ENCODE measurements around the gene KCTD3.

KCTD3 gene

DNA sequence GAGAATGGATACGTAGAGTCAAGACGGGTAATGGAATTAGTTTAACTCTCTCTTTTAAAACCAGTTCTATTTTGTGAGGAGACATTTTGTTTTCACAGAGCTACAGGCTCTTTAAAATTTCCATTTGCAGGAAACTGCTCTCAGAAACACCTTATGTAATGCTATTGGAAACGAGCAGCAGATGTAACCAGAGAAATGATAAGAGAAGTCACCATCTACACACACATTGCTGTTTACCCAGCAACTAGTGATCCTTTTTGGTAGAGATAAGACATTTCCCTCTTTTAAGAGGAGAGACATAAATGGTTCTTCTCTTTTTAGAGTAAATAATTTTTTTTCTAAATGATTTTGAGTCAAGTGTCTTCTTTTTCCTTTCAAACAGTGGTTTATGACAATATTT, 80.6 kb downstream of the KCTD3 start (continued):
- TF ChIP-seq, protein P1, sequence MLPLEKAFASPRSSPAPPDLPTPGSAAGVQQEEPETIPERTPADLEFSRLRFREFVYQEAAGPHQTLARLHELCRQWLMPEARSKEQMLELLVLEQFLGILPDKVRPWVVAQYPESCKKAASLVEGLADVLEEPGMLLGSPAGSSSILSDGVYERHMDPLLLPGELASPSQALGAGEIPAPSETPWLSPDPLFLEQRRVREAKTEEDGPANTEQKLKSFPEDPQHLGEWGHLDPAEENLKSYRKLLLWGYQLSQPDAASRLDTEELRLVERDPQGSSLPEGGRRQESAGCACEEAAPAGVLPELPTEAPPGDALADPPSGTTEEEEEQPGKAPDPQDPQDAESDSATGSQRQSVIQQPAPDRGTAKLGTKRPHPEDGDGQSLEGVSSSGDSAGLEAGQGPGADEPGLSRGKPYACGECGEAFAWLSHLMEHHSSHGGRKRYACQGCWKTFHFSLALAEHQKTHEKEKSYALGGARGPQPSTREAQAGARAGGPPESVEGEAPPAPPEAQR (tag by site-specific recombination; IDR thresholded peaks at IDR 0.05) = no peak

DNA sequence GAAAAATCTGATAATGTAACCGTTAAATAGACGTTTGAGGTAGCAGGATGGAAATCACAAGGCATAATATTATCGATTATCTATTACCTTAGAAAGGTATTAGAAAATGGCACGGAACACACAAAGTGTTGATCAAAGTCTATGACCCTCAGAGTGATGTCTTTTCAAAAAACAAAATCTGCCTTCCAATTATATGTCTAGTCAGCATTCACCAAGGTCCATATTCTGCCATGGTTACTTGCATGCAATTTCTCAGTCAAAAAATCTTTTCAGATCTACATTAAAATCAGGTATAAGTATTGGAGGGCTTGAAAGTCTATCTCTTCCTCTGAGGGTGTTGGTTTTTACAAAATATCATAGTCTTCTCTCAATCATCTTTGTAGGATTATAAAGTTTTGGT, 81.9 kb downstream of the KCTD3 start:
- Histone ChIP-seq H3K9me3 (ENCODE audit: control insufficient read depth, insufficient read depth, low read depth, low read length) (no peaks in the 10 kb centered on the region), H3K27ac (ENCODE audit: extremely low read depth, low read depth, low read length) (no peak overlapping the region), H3K4me1 (ENCODE audit: control insufficient read depth, insufficient read depth, low read length) (no peaks in the 10 kb centered on the region), H3K4me3 (ENCODE audit: low read depth, low read length) (no peak overlapping the region), H3K36me3 (ENCODE audit: control insufficient read depth in 2 of 2, insufficient read depth in 1 of 2, low read length in 2 of 2) (no peaks in the 10 kb centered on the region)
- ChIA-PET CTCF (no interaction called here), POLR2A (no interaction called here)
- TF ChIP-seq, protein P2, sequence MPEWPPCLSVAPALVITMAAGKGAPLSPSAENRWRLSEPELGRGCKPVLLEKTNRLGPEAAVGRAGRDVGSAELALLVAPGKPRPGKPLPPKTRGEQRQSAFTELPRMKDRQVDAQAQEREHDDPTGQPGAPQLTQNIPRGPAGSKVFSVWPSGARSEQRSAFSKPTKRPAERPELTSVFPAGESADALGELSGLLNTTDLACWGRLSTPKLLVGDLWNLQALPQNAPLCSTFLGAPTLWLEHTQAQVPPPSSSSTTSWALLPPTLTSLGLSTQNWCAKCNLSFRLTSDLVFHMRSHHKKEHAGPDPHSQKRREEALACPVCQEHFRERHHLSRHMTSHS (tag by site-specific recombination; IDR thresholded peaks at IDR 0.05) = no peak
- TF ChIP-seq ZNF571 (tag by site-specific recombination; IDR thresholded peaks at IDR 0.05) (no peak), YY1 (tag by site-specific recombination; IDR thresholded peaks at IDR 0.05) (no peak), ZNF621 (tag by site-specific recombination; IDR thresholded peaks at IDR 0.05) (no peak), ZFP3 (tag by site-specific recombination; IDR thresholded peaks at IDR 0.05; ENCODE audit: low read depth) (no peak), KLF10 (tag by site-specific recombination; IDR thresholded peaks at IDR 0.05) (no peak), ZNF48 (tag by site-specific recombination; IDR thresholded peaks at IDR 0.05) (no peak), ZNF140 (tag by site-specific recombination; IDR thresholded peaks at IDR 0.05) (no peak), ZNF221 (tag by site-specific recombination; IDR thresholded peaks at IDR 0.05; ENCODE audit: borderline replicate concordance) (no peak), ZBTB8A (tag by site-specific recombination; IDR thresholded peaks at IDR 0.05) (no peak), ZNF777 (tag by site-specific recombination; IDR thresholded peaks at IDR 0.05; ENCODE audit: borderline replicate concordance) (no peak), ZNF501 (tag by site-specific recombination; IDR thresholded peaks at IDR 0.05) (no peak), ZNF423 (tag by site-specific recombination; IDR thresholded peaks at IDR 0.05) (no peak), BCL11A (tag by site-specific recombination; IDR thresholded peaks at IDR 0.05; ENCODE audit: low read depth) (no peak), HOXA7 (CRISPR knock-in tag; IDR thresholded peaks at IDR 0.05; ENCODE audit: borderline replicate concordance) (no peak), HOXD13 (CRISPR knock-in tag; IDR thresholded peaks at IDR 0.05; ENCODE audit: borderline replicate concordance) (no peak), ZNF585B (tag by site-specific recombination; IDR thresholded peaks at IDR 0.05) (no peak), ZNF670 (tag by site-specific recombination; IDR thresholded peaks at IDR 0.05; ENCODE audit: low read depth) (no peak)
- TF ChIP-seq, protein P3, sequence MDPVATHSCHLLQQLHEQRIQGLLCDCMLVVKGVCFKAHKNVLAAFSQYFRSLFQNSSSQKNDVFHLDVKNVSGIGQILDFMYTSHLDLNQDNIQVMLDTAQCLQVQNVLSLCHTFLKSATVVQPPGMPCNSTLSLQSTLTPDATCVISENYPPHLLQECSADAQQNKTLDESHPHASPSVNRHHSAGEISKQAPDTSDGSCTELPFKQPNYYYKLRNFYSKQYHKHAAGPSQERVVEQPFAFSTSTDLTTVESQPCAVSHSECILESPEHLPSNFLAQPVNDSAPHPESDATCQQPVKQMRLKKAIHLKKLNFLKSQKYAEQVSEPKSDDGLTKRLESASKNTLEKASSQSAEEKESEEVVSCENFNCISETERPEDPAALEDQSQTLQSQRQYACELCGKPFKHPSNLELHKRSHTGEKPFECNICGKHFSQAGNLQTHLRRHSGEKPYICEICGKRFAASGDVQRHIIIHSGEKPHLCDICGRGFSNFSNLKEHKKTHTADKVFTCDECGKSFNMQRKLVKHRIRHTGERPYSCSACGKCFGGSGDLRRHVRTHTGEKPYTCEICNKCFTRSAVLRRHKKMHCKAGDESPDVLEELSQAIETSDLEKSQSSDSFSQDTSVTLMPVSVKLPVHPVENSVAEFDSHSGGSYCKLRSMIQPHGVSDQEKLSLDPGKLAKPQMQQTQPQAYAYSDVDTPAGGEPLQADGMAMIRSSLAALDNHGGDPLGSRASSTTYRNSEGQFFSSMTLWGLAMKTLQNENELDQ (tag by site-specific recombination; IDR thresholded peaks at IDR 0.05; ENCODE audit: low read depth) = no peak
- TF ChIP-seq, protein P4, sequence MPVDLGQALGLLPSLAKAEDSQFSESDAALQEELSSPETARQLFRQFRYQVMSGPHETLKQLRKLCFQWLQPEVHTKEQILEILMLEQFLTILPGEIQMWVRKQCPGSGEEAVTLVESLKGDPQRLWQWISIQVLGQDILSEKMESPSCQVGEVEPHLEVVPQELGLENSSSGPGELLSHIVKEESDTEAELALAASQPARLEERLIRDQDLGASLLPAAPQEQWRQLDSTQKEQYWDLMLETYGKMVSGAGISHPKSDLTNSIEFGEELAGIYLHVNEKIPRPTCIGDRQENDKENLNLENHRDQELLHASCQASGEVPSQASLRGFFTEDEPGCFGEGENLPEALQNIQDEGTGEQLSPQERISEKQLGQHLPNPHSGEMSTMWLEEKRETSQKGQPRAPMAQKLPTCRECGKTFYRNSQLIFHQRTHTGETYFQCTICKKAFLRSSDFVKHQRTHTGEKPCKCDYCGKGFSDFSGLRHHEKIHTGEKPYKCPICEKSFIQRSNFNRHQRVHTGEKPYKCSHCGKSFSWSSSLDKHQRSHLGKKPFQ (tag by site-specific recombination; IDR thresholded peaks at IDR 0.05) = no peak
